Skeletal muscle cell (primary cell): ENCODE measurements around the gene UNC5C.

Experiments used
- DNase-seq: peaks from one replicate; pipeline ENCODE4 v3.0.0-alpha.2; 2010; ENCODE audit warnings: low read depth
- H3K4me3 ChIP-seq: 2 replicates; pipeline ENCODE4 v1.5.1; 2011; ENCODE audit warnings: low read depth, mild to moderate bottlenecking, control low read depth, low read length, moderate library complexity

UNC5C gene

GRCh38 chr4:95548738-95549245 lies at the start of gene UNC5C:
TSS of gene UNC5C (minus strand) at chr4:95548973.
- peak within 1 kb of the TSS; percentile 59 for H3K4me3 ChIP-seq
- DNase-seq: no peak

- H3K4me3 ChIP-seq: no peak overlapping the region
- no peak for DNase-seq
Measured at GRCh38 chr4:95596676-95597075, 47.9 kb upstream of the UNC5C start.

GRCh38 chr4:95594629-95595028 lies 45.9 kb upstream of the UNC5C start:
- no peak for DNase-seq
- no peak overlapping the region for H3K4me3 ChIP-seq

- DNase-seq: no peak
- no peak overlapping the region for H3K4me3 ChIP-seq
Measured at GRCh38 chr4:95594013-95594412, 45.2 kb upstream of the UNC5C start.

- no peak overlapping the region for H3K4me3 ChIP-seq
- no peak for DNase-seq
Measured at GRCh38 chr4:95591278-95591677, 42.5 kb upstream of the UNC5C start.

GRCh38 chr4:95590615-95591014 lies 41.8 kb upstream of the UNC5C start:
- no peak overlapping the region for H3K4me3 ChIP-seq
- no peak for DNase-seq

GRCh38 chr4:95585016-95585695 lies 36.4 kb upstream of the UNC5C start:
- H3K4me3 ChIP-seq: no peak overlapping the region
- DNase-seq: no peak

GRCh38 chr4:95580226-95580625 lies 31.5 kb upstream of the UNC5C start:
- DNase-seq: no peak
- H3K4me3 ChIP-seq: no peak overlapping the region

GRCh38 chr4:95572304-95572991 lies 23.7 kb upstream of the UNC5C start:
- DNase-seq: no peak
- H3K4me3 ChIP-seq: no peak overlapping the region

- DNase-seq: no peak
- no peak overlapping the region for H3K4me3 ChIP-seq
Measured at GRCh38 chr4:95571577-95571976, 22.8 kb upstream of the UNC5C start.

- no peak overlapping the region for H3K4me3 ChIP-seq
- no peak for DNase-seq
Measured at GRCh38 chr4:95563638-95564337, 15.0 kb upstream of the UNC5C start.

GRCh38 chr4:95560774-95561173 lies 12.0 kb upstream of the UNC5C start:
- no peak for DNase-seq
- no peak overlapping the region for H3K4me3 ChIP-seq

- H3K4me3 ChIP-seq: no peak overlapping the region
- DNase-seq: no peak
Measured at GRCh38 chr4:95556207-95556859, 7.6 kb upstream of the UNC5C start.

GRCh38 chr4:95552942-95553550 lies 4.3 kb upstream of the UNC5C start:
- DNase-seq: no peak
- H3K4me3 ChIP-seq: no peak overlapping the region

- no peak for DNase-seq
- H3K4me3 ChIP-seq: no peak overlapping the region
Measured at GRCh38 chr4:95551653-95552052, 2.9 kb upstream of the UNC5C start.

- peak overlapping the region; percentile 59 for H3K4me3 ChIP-seq
Measured at GRCh38 chr4:95550115-95550987, 1.6 kb upstream of the UNC5C start.

GRCh38 chr4:95549246-95550114 lies 707 bp upstream of the UNC5C start:
- peak overlapping the region; percentile 59 for H3K4me3 ChIP-seq
- DNase-seq: no peak

More at GRCh38 chr4:95550115-95550987, 1.6 kb upstream of the UNC5C start:
- no peak for DNase-seq
